Left ventricle myocardium inferior (tissue), 1 donor: ENCODE data around the gene ADAM12. TPM values are rescaled to one million over a fixed set of nuclear protein-coding genes. Genes with fewer than 3 reads are reported as not detected.

Source experiments
- DNase-seq: peaks from one replicate; pipeline ENCODE4 v3.0.0-alpha.2; 2020
- H3K27ac ChIP-seq: fragments of 200-600 bp; replicated peaks from 2 replicates; pipeline ENCODE4 v1.8.0; 2021
- H3K27me3 ChIP-seq: fragments of 200-600 bp; 2 replicates; pipeline ENCODE4 v1.8.0; 2021; ENCODE audit warnings: low read depth
- H3K36me3 ChIP-seq: fragments of 200-600 bp; 2 replicates; pipeline ENCODE4 v1.8.0; 2021
- H3K4me1 ChIP-seq: fragments of 200-600 bp; 2 replicates; pipeline ENCODE4 v1.8.0; 2021
- H3K4me3 ChIP-seq: fragments of 200-600 bp; 2 replicates; pipeline ENCODE4 v1.8.0; 2021; ENCODE audit warnings: mild to moderate bottlenecking, moderate library complexity
- H3K9me3 ChIP-seq: fragments of 200-600 bp; replicated peaks from 2 replicates; pipeline ENCODE4 v1.8.0; 2021
- CTCF ChIP-seq: fragments of 200-600 bp; IDR thresholded peaks from 2 replicates; pipeline ENCODE4 v1.8.0; 2021; ENCODE audit warnings: antibody characterized with exemption, mild to moderate bottlenecking, borderline replicate concordance
- intact Hi-C: fragments of 100-400 bp; cut with micrococcal nuclease; formaldehyde crosslinking; loops from one replicate; pipeline ENCODE4 v1.11.0; 2022
- total RNA-seq: library from RNA; stranded (reverse); fragmentation: NEBNext Ultra II Directional; extraction: Animal tissue kit (Norgen Biotek cat#: 25700); gene quantifications from one replicate; pipeline ENCODE4 v1.2.1, GENCODE V29; 2021
- donor health status: DM: no; HTN: yes; CAD: no; lungs with severe emphysema.

Gene ADAM12
- total RNA-seq, 1 donor from 2014 or later: 0.27 TPM

DNA sequence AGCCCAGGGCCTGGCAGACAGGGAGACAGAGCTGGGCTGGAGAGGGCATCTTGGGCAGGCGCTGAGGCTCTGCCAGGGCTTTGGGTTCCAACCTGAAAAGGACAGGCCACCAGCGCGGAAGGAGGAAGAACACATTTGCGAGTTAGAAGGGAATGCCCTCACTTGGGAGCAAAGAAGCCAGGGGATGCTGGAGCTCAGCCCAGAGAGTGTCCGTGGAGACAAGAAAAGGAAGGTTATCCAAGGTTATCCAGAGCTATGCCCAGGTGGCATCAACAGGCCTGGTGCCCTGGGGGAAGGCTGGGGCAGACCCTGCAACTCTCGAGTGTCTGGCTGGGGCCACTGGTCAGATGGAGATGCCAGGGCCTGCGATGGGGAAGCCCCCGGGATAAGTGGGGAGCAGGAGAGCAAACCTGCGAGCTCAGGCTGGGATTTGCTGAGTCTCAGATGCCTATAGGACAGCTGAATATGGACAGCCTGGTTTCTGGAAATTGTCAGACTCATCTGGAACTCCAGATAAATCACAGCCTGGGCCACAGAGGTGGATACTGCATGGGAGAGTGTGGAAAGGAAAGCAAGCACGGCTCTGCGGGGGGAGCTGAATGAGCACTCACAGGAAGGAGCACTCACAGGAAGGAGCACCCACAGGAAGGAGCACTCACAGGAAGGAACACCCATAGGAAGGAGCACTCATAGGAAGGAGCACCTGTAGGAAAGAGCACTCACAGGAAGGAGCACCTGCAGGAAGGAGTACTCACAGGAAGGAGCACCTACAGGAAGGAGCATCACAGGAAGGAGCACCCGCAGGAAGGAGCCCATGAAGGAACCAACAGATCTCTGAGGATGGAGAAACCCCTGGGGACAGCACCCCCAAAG, 152.1 kb downstream of the ADAM12 start:
- no peak for DNase-seq
- H3K36me3 ChIP-seq: no peaks in the 10 kb centered on the region
- H3K4me1 ChIP-seq: no peaks in the 10 kb centered on the region
- H3K9me3 ChIP-seq: no peaks in the 10 kb centered on the region
- intact Hi-C loops: no loop called here
- TF ChIP-seq CTCF: no peak
- no peak overlapping the region for H3K27ac ChIP-seq
- H3K27me3 ChIP-seq: peaks cover 38% of the 10 kb centered on the region
- H3K4me3 ChIP-seq: no peak overlapping the region

GRCh38 chr10:126235091-126235978, 152.9 kb downstream of the ADAM12 start:
- no peaks in the 10 kb centered on the region for H3K9me3 ChIP-seq
- TF ChIP-seq CTCF: no peak
- H3K27ac ChIP-seq: no peak overlapping the region
- H3K4me3 ChIP-seq: no peak overlapping the region
- H3K36me3 ChIP-seq: no peaks in the 10 kb centered on the region
- H3K4me1 ChIP-seq: no peaks in the 10 kb centered on the region
- peaks cover 41% of the 10 kb centered on the region for H3K27me3 ChIP-seq
- no peak for DNase-seq
- intact Hi-C loops: no loop called here

- DNase-seq: no peak
- Histone ChIP-seq H3K27me3 (peaks cover 42% of the 10 kb centered on the region), H3K9me3 (no peaks in the 10 kb centered on the region), H3K4me3 (no peak overlapping the region), H3K4me1 (no peaks in the 10 kb centered on the region), H3K27ac (no peak overlapping the region), H3K36me3 (no peaks in the 10 kb centered on the region)
- intact Hi-C loops: no loop called here
- no peak for TF ChIP-seq CTCF
Measured at GRCh38 chr10:126234630-126235029, 153.6 kb downstream of the ADAM12 start.

DNA sequence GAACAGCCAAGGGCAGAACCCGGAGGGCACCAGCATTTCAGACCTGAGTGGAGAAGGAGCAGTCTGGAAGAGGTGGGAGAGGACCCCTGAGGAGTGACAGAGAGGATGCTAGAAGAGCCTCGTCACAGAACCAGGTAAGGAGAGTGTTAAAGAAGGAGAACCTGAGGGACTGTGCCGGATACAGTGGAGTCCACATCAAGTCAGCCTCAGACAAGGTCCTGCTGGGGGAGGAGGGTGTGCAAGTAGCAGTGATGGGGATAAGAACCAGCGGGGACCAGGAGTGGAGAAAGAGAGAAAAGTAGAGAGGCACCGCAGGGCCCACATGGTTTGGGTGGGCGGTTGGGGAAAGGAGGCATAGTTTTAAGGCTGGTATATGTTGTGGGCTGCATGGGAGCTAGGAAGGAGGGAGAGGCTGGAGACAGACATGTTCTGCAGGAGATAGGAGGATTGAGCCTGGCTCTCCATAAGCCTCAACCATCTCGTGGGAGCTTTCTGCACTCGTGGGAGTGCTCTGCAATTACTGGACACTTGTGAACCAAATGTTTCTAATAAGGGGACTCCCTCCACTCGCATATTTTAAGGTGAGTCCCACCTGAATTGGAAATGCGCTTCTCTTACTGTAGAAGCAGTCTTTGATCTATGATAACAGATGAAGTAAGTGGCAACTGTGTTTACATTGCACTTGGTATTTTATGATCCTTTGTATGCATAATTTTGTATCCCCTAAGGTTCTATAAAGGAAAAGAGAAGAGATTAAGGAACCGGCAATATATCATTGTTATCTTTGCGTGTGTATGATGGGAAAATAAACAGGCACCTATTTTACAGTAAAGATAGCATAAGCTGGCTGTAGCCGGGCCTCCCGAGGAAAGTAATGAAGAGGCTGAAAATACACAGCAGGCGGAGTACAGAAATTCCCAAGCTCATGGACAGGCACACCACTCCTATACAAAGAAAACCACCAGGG, 154.8 kb downstream of the ADAM12 start:
- Histone ChIP-seq H3K27ac (no peak overlapping the region), H3K4me1 (no peaks in the 10 kb centered on the region), H3K27me3 (peaks cover 42% of the 10 kb centered on the region), H3K9me3 (no peaks in the 10 kb centered on the region), H3K4me3 (no peak overlapping the region), H3K36me3 (no peaks in the 10 kb centered on the region)
- intact Hi-C loops: no loop called here
- TF ChIP-seq CTCF: no peak
- DNase-seq: no peak

DNA sequence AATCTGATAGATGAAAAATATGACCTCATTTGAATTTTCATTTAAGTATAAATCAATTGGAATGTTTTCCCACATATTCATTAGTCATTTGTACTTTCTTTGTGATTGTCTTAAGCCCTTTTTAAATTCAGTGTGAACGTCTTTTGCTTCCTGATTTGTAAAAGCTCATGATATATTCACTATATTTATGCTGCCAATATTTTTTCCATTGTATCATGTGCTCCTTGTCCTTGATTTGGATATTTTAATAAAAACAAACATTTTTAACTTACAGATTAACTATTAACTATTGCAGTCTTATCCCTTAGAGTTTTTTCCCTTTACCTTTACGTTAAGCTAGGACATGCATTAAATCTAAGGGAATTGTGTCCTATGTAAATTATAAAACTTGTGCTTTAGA, 157.7 kb downstream of the ADAM12 start:
- DNase-seq: no peak
- H3K27me3 ChIP-seq: peaks cover 52% of the 10 kb centered on the region
- H3K27ac ChIP-seq: no peak overlapping the region
- TF ChIP-seq CTCF: no peak
- no peak overlapping the region for H3K4me3 ChIP-seq
- H3K36me3 ChIP-seq: no peaks in the 10 kb centered on the region
- intact Hi-C loops: no loop called here
- peaks cover 4% of the 10 kb centered on the region for H3K4me1 ChIP-seq
- no peaks in the 10 kb centered on the region for H3K9me3 ChIP-seq
